Activated CD8-positive, alpha-beta memory T cell treated with anti-CD3 and anti-CD28 coated beads for 24 hours (primary cell): ENCODE measurements around the gene SOX8.
"Not testable (repeated sequence)": the region's sequence is repeated elsewhere in the genome, so short reads cannot be mapped to it uniquely, and the experiment has no call there.

Source experiments
- DNase-seq: peaks from one replicate; pipeline ENCODE4 v3.0.0-alpha.2; 2020

SOX8 gene

DNA sequence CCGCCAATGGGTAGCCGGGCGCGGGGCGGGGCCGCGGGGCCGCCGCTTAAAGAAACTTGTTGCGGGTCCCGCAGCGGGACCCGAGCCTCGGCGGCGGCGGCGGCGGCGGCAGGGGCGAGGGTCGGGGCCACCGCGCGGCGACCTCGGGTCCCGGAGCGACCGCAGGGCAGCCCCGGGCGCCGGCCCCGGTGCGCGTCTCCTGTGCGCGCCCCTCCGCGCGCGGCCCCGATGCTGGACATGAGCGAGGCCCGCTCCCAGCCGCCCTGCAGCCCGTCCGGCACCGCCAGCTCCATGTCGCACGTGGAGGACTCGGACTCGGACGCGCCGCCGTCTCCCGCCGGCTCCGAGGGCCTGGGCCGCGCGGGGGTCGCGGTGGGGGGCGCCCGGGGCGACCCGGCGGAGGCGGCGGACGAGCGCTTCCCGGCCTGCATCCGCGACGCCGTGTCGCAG lies at the start of gene SOX8:
Gene SOX8, plus strand, starts transcription at position 76 of the 450 bp plus-strand sequence. Its CDS starts 153 bp downstream, at position 229.
- no peak for DNase-seq

DNA sequence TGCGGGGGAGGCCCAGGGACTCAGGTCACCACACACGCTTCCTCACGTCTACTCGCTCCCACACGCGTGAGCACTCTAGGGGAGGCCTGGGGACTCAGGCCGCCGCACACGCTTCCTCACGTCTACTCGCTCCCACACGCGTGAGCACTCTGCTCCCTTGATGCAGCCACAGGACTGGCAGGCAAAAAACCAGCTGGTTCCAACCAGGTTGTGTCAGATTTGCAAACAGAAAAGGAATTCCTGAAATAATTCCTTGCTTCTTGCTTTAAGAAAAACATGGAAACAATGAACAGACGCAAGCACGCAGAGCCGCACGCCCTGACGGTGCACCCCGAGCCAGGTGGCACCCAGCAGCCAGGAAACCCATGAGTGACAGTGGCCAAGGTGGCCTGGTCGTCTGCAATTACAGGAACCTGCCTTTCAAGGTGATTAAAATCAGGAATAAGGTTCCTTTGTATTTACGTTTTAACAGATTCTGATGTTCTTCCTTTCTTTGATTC lies 48.7 kb upstream of the SOX8 start:
- no peak for DNase-seq

- no peak for DNase-seq
Measured at GRCh38 chr16:933581-933980, 48.0 kb upstream of the SOX8 start.

GRCh38 chr16:934178-934577 lies 47.4 kb upstream of the SOX8 start:
- DNase-seq = no peak

GRCh38 chr16:935684-936083 lies 45.9 kb upstream of the SOX8 start:
- no peak for DNase-seq

- DNase-seq = no peak
Measured at GRCh38 chr16:937311-937710, 44.3 kb upstream of the SOX8 start.

- DNase-seq = no peak
Measured at GRCh38 chr16:937723-938122, 43.8 kb upstream of the SOX8 start.

DNA sequence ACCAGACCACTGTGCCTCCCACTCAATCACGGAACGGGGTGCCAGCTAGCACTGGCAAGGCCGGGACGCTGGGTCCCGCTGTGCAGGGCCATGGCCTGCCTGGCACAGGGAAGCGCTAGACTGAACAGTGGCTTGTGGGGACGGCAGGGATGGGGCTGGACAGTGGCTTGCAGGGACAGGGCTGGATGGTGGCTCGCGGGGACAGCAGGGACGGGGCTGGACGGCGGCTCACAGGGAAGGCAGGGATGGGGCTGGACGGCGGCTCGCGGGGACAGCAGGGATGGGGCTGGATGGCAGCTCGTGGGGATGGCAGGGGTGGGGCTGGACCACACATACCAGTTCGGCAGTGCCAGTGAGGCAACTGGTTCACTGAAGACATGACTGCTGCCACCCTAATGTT lies 43.4 kb upstream of the SOX8 start:
- DNase-seq = no peak

GRCh38 chr16:938752-939151 lies 42.8 kb upstream of the SOX8 start:
- DNase-seq = no peak

- DNase-seq = no peak
Measured at GRCh38 chr16:939311-939710, 42.3 kb upstream of the SOX8 start.

- DNase-seq = no peak
Measured at GRCh38 chr16:939941-940340, 41.6 kb upstream of the SOX8 start.

GRCh38 chr16:942436-943060 lies 39.0 kb upstream of the SOX8 start:
- no peak for DNase-seq

DNA sequence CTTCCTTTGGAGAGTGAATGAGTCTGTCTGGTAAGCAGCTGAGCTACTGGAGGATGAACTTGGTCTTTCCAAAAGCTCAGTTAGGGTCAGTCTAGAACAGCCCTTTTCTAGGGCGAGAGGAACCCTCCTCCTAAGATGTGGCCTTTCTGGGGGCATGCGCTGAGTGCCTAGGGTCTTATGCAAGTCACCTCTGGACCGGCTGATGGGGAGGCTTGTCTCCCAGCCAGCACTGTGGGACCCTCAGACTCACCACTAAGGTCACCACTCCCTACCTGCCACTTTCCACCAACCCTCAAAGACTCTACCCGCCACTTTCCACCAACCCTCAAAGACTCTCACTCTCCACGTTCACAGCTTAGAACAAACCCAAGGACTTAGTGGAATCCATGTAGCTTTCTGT lies 37.6 kb upstream of the SOX8 start:
- no peak for DNase-seq

DNA sequence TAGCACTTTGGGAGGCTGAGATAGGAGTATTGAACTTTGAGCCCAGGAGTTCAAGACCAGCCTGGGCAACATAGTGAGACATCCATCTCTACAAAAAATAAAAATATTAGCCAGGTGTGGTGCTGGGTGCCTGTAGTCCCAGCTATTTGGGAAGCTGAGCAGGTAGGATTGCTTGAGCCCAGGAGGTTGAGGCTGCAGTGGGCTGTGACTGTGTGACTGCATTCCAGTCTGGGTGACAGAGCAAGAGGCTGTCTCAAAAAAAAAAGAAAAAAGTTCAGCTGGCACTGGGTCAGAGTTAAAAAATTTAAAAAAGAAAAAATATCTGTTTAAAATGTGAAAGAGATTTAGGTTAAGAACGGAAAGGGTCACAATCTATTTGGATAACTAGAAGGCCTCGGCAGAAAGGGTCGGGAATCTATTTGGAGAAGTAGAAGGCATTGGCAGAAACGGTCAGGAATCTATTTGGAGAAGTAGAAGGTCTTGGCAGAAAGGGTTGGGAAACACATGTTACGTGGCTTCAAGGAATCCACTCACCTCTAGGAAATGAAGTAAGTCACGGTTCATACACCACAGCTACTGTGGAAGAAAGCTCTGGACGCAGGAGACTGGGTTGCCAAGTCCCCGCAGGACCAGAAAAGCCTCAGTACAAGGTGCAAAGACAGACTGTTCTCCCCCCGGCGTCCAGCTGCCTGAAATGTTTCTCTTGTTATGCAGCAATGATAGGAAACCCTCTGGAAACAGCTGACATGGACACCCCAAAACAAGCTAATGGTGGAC lies 36.1 kb upstream of the SOX8 start:
- no peak for DNase-seq

DNA sequence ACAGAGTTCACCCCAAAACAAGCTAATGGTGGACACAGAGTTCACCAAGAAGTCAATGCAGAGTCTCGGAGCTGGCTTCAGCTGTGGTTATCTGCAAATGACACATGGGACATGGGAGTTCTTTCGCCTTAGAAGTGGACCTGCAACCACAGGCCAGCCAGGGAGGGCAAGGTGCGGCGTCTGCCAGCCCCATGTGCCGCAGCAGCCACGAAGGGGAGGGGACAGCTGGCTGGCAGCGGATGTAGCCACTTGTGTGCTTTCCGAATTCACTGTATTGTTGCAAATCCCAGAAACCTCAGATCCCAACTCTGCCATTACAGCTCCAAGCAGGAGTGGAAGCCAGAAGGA lies 35.5 kb upstream of the SOX8 start:
- DNase-seq = no peak

- DNase-seq = no peak
Measured at GRCh38 chr16:947255-947921, 34.2 kb upstream of the SOX8 start.

DNA sequence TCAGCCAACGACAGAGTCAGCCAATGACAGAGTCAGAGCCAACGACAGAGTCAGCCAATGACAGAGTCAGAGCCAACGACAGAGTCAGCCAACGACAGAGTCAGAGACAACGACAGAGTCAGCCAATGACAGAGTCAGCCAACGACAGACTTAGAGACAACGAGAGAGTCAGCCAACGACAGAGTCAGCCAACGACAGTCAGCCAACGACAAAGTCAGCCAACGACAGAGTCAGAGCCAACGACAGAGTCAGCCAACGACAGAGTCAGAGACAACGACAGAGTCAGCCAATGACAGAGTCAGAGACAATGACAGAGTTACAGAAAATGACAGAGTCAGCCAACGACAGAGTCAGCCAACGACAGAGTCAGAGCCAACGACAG lies 33.7 kb upstream of the SOX8 start:
- DNase-seq = not testable (repeated sequence)

GRCh38 chr16:948767-949166 lies 32.8 kb upstream of the SOX8 start:
- not testable (repeated sequence) for DNase-seq

GRCh38 chr16:950733-951573 lies 30.6 kb upstream of the SOX8 start:
- DNase-seq = not testable (repeated sequence)

- no peak for DNase-seq
Measured at GRCh38 chr16:951660-952301, 29.8 kb upstream of the SOX8 start.

DNA sequence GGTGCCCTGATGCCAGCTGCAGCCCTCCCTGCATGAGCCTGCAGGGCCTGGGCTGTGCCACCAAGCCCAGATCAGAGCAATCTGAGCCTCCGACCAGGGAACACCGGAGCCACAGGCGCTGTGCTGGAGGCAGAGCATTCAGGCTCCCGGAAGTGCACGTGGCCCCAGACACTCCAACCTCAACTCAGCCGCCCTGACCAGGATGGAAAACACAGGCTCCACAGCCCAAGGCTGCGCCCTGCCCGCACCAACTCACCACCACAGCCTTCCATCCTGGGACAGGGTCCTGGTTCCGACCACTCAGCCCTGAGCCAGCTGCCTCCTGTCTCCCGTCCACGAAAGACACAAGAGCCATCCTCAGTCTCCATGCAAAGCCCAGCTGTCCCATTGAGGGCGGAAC lies 29.2 kb upstream of the SOX8 start:
- DNase-seq = no peak

GRCh38 chr16:953818-954217 lies 27.8 kb upstream of the SOX8 start:
- not testable (repeated sequence) for DNase-seq
